GM19328 (cell line): ENCODE results near the gene DNTT.

Experiments
- ATAC-seq: cut with Tn5 transposase; IDR thresholded peaks from one replicate; pipeline ENCODE4 v1.9.1; 2021; ENCODE audit warnings: mild to moderate bottlenecking, moderate library complexity; ENCODE audit not compliant: unreplicated experiment

The DNTT gene

GRCh38 chr10:96304230-96304629 is at the start of gene DNTT:
DNTT (plus strand) TSS chr10:96304434; CDS start chr10:96304498, 64 bp downstream.
- ATAC-seq, result no peak

- ATAC-seq, result no peak
These were observed 49.3 kb upstream of the DNTT start for GRCh38 chr10:96254976-96255375.

GRCh38 chr10:96255549-96256333 is 48.5 kb upstream of the DNTT start:
- no peak for ATAC-seq

- ATAC-seq, result no peak
These were observed 46.3 kb upstream of the DNTT start for GRCh38 chr10:96257944-96258343.

- no peak for ATAC-seq
These were observed 45.1 kb upstream of the DNTT start for GRCh38 chr10:96259150-96259549.

- no peak for ATAC-seq
These were observed 44.2 kb upstream of the DNTT start for GRCh38 chr10:96260014-96260413.

- ATAC-seq, result no peak
These were observed 43.1 kb upstream of the DNTT start for GRCh38 chr10:96261132-96261531.

GRCh38 chr10:96261930-96262329 is 42.3 kb upstream of the DNTT start:
- no peak for ATAC-seq

- ATAC-seq, result no peak
These were observed 41.1 kb upstream of the DNTT start for GRCh38 chr10:96263176-96263575.

GRCh38 chr10:96263669-96264068 is 40.6 kb upstream of the DNTT start:
- ATAC-seq, result no peak

- ATAC-seq, result no peak
These were observed 39.3 kb upstream of the DNTT start for GRCh38 chr10:96264938-96265337.

- ATAC-seq, result no peak
These were observed 38.0 kb upstream of the DNTT start for GRCh38 chr10:96266118-96266770.

GRCh38 chr10:96267234-96267705 is 37.0 kb upstream of the DNTT start:
- ATAC-seq, result no peak

- no peak for ATAC-seq
These were observed 35.8 kb upstream of the DNTT start for GRCh38 chr10:96268341-96268909.

- ATAC-seq, result no peak
These were observed 34.6 kb upstream of the DNTT start for GRCh38 chr10:96269438-96270300.

GRCh38 chr10:96270571-96270970 is 33.7 kb upstream of the DNTT start:
- ATAC-seq, result no peak

- ATAC-seq, result peak; percentile 49
These were observed 33.0 kb upstream of the DNTT start, which contains the start of gene BLNK for GRCh38 chr10:96271016-96271815. BLNK (minus strand) TSS chr10:96271569; CDS start chr10:96271398, 171 bp downstream.

- no peak for ATAC-seq
These were observed 31.6 kb upstream of the DNTT start for GRCh38 chr10:96272316-96273280.
